ENCODE results near the gene VSNL1.

VSNL1 gene

DNA sequence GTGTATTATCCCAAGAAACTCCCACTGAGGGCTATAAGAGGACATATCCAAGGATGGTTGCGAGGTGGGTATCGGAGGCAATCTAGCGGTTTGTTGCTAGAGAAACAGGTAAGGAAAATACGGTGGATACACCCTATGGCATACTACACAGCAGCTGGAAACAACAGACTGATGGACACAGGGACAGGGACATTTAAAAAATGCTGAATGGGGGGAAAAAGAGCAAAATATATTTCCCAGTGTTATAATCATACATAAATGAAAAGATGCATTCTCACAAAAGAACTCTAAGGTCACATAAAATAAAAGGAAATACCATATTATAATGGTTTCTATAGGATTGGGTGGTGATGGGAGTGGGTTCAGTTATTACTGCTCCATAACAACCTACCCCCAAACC, 117.3 kb downstream of the VSNL1 start:
- TF ChIP-seq POLR2AphosphoS5 (IDR thresholded peaks at IDR 0.05; ENCODE audit: low read depth, low read length) (no peak), POLR2A (IDR thresholded peaks at IDR 0.05; ENCODE audit: low read depth, low read length) (no peak), TAF1 (IDR thresholded peaks at IDR 0.05; ENCODE audit: borderline replicate concordance, low read depth, low read length) (no peak)
- DNase-seq (ENCODE audit: insufficient read length), result no peak
- FAIRE-seq, result no peak

- DNase-seq (ENCODE audit: insufficient read length), result no peak
- FAIRE-seq, result no peak
- TF ChIP-seq TAF1 (IDR thresholded peaks at IDR 0.05; ENCODE audit: borderline replicate concordance, low read depth, low read length) (peak; percentile 5; the same call in 1 of the 2 replicates), POLR2AphosphoS5 (IDR thresholded peaks at IDR 0.05; ENCODE audit: low read depth, low read length) (no peak), POLR2A (IDR thresholded peaks at IDR 0.05; ENCODE audit: low read depth, low read length) (no peak; the same call in 1 of the 2 replicates)
These were observed 117.9 kb downstream of the VSNL1 start for GRCh38 chr2:17658251-17658843.

- TF ChIP-seq TAF1 (IDR thresholded peaks at IDR 0.05; ENCODE audit: borderline replicate concordance, low read depth, low read length), result no peak
- TF ChIP-seq POLR2A (IDR thresholded peaks at IDR 0.05; ENCODE audit: low read depth, low read length), result no peak
- no peak for TF ChIP-seq POLR2AphosphoS5 (IDR thresholded peaks at IDR 0.05; ENCODE audit: low read depth, low read length)
- DNase-seq (ENCODE audit: insufficient read length) (no peak), FAIRE-seq (no peak)
These were observed 119.7 kb downstream of the VSNL1 start for GRCh38 chr2:17660219-17660618.

GRCh38 chr2:17661460-17661859, 121.0 kb downstream of the VSNL1 start:
- TF ChIP-seq TAF1 (IDR thresholded peaks at IDR 0.05; ENCODE audit: borderline replicate concordance, low read depth, low read length) (no peak), POLR2A (IDR thresholded peaks at IDR 0.05; ENCODE audit: low read depth, low read length) (no peak), POLR2AphosphoS5 (IDR thresholded peaks at IDR 0.05; ENCODE audit: low read depth, low read length) (no peak)
- FAIRE-seq, result no peak
- no peak for DNase-seq (ENCODE audit: insufficient read length)

- no peak for TF ChIP-seq TAF1 (IDR thresholded peaks at IDR 0.05; ENCODE audit: borderline replicate concordance, low read depth, low read length)
- TF ChIP-seq POLR2AphosphoS5 (IDR thresholded peaks at IDR 0.05; ENCODE audit: low read depth, low read length), result no peak
- no peak for DNase-seq (ENCODE audit: insufficient read length)
- no peak for FAIRE-seq
These were observed 122.2 kb downstream of the VSNL1 start for GRCh38 chr2:17662723-17663122.

- FAIRE-seq (no peak), DNase-seq (ENCODE audit: insufficient read length) (no peak)
- TF ChIP-seq POLR2A (IDR thresholded peaks at IDR 0.05; ENCODE audit: low read depth, low read length), result no peak
- no peak for TF ChIP-seq POLR2AphosphoS5 (IDR thresholded peaks at IDR 0.05; ENCODE audit: low read depth, low read length)
- no peak for TF ChIP-seq TAF1 (IDR thresholded peaks at IDR 0.05; ENCODE audit: borderline replicate concordance, low read depth, low read length)
These were observed 124.0 kb downstream of the VSNL1 start for GRCh38 chr2:17664534-17664933.

- no peak for DNase-seq (ENCODE audit: insufficient read length)
- TF ChIP-seq TAF1 (IDR thresholded peaks at IDR 0.05; ENCODE audit: borderline replicate concordance, low read depth, low read length) (no peak), POLR2AphosphoS5 (IDR thresholded peaks at IDR 0.05; ENCODE audit: low read depth, low read length) (no peak), POLR2A (IDR thresholded peaks at IDR 0.05; ENCODE audit: low read depth, low read length) (no peak)
- no peak for FAIRE-seq
These were observed 127.4 kb downstream of the VSNL1 start for GRCh38 chr2:17667898-17668297.

- no peak for TF ChIP-seq TAF1 (IDR thresholded peaks at IDR 0.05; ENCODE audit: borderline replicate concordance, low read depth, low read length)
- TF ChIP-seq POLR2A (IDR thresholded peaks at IDR 0.05; ENCODE audit: low read depth, low read length), result no peak
- TF ChIP-seq POLR2AphosphoS5 (IDR thresholded peaks at IDR 0.05; ENCODE audit: low read depth, low read length), result no peak
- DNase-seq (ENCODE audit: insufficient read length) (no peak), FAIRE-seq (peak; percentile 77)
These were observed 132.3 kb downstream of the VSNL1 start for GRCh38 chr2:17672583-17673317.

DNA sequence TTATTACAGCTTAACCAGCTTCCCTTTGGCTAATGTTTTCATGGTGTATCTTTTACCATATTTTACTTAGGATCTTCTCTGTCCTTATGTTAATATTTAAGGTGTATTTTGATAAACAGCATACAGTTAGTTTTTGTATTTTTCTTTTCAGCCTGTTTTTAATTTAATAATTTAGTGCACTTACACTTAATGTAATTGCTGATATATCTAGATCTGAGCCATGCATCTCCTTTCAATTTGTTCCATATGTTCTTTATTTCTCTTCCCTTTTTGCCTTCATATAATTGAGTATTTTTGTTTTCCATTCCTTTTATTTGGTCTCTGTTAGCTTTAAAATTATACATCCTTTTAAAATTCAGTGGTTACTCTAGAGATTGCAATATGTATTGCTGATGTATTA, 134.3 kb downstream of the VSNL1 start:
- TF ChIP-seq POLR2AphosphoS5 (IDR thresholded peaks at IDR 0.05; ENCODE audit: low read depth, low read length) (no peak), POLR2A (IDR thresholded peaks at IDR 0.05; ENCODE audit: low read depth, low read length) (no peak), TAF1 (IDR thresholded peaks at IDR 0.05; ENCODE audit: borderline replicate concordance, low read depth, low read length) (no peak)
- no peak for FAIRE-seq

DNA sequence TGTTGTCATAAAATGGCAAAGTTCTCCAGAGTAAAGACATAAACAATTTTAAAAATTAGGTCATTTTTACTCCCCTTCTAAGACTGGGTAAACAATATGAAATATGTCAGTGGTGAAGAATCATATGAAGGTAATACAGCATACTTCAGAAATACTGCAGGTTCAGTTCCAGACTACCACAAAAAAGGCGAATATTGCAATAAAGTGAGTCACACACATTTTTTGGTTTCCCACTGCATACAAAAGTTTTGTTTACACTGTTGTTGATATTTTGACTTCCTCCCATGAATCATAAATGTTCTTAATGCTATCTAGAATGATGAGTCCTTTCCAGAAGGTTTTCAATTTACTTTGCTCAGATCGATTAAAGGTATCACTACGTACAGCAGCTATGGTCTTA, 139.6 kb downstream of the VSNL1 start:
- DNase-seq (ENCODE audit: insufficient read length) (no peak), FAIRE-seq (no peak)
- TF ChIP-seq TAF1 (IDR thresholded peaks at IDR 0.05; ENCODE audit: borderline replicate concordance, low read depth, low read length) (no peak), POLR2A (IDR thresholded peaks at IDR 0.05; ENCODE audit: low read depth, low read length) (no peak), POLR2AphosphoS5 (IDR thresholded peaks at IDR 0.05; ENCODE audit: low read depth, low read length) (no peak)

More for the DNA sequence above, 134.3 kb downstream of the VSNL1 start:
- DNase-seq (ENCODE audit: insufficient read length), result no peak

GRCh38 chr2:17682098-17682857, 141.8 kb downstream of the VSNL1 start:
- no peak for TF ChIP-seq POLR2A (IDR thresholded peaks at IDR 0.05; ENCODE audit: low read depth, low read length)
- no peak for TF ChIP-seq TAF1 (IDR thresholded peaks at IDR 0.05; ENCODE audit: borderline replicate concordance, low read depth, low read length)
- TF ChIP-seq POLR2AphosphoS5 (IDR thresholded peaks at IDR 0.05; ENCODE audit: low read depth, low read length), result no peak
- DNase-seq (ENCODE audit: insufficient read length) (no peak), FAIRE-seq (no peak)
